HFF-Myc (cell line): ENCODE data around the gene KANK4.
A peak's percentile ranks its signal among the peaks of the same experiment; 100 is the strongest.

Source experiments
- DNase-seq: peaks from one replicate; pipeline ENCODE4 v3.0.0-alpha.2; 2011; ENCODE audit warnings: low read depth; ENCODE audit errors: extremely low read depth
- H3K4me3 ChIP-seq: replicated peaks from 2 replicates; pipeline ENCODE4 v1.5.1; 2011; ENCODE audit warnings: low read depth, mild to moderate bottlenecking, control low read depth, low read length
- TF ChIP-seq, protein P1 (sequence below): IDR thresholded peaks from 2 replicates; pipeline ENCODE4 v1.5.1; 2012; ENCODE audit warnings: mild to moderate bottlenecking, low read depth, low read length, control low read depth; ENCODE audit errors: missing control alignments

The KANK4 gene

GRCh38 chr1:62207187-62207586 is 112.0 kb downstream of the KANK4 start:
- TF ChIP-seq, protein P1, sequence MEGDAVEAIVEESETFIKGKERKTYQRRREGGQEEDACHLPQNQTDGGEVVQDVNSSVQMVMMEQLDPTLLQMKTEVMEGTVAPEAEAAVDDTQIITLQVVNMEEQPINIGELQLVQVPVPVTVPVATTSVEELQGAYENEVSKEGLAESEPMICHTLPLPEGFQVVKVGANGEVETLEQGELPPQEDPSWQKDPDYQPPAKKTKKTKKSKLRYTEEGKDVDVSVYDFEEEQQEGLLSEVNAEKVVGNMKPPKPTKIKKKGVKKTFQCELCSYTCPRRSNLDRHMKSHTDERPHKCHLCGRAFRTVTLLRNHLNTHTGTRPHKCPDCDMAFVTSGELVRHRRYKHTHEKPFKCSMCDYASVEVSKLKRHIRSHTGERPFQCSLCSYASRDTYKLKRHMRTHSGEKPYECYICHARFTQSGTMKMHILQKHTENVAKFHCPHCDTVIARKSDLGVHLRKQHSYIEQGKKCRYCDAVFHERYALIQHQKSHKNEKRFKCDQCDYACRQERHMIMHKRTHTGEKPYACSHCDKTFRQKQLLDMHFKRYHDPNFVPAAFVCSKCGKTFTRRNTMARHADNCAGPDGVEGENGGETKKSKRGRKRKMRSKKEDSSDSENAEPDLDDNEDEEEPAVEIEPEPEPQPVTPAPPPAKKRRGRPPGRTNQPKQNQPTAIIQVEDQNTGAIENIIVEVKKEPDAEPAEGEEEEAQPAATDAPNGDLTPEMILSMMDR = no peak
- no peak overlapping the region for H3K4me3 ChIP-seq
- DNase-seq = no peak

GRCh38 chr1:62198781-62199125 is 120.5 kb downstream of the KANK4 start:
- TF ChIP-seq, protein P1 = no peak
- no peak overlapping the region for H3K4me3 ChIP-seq
- no peak for DNase-seq

DNA sequence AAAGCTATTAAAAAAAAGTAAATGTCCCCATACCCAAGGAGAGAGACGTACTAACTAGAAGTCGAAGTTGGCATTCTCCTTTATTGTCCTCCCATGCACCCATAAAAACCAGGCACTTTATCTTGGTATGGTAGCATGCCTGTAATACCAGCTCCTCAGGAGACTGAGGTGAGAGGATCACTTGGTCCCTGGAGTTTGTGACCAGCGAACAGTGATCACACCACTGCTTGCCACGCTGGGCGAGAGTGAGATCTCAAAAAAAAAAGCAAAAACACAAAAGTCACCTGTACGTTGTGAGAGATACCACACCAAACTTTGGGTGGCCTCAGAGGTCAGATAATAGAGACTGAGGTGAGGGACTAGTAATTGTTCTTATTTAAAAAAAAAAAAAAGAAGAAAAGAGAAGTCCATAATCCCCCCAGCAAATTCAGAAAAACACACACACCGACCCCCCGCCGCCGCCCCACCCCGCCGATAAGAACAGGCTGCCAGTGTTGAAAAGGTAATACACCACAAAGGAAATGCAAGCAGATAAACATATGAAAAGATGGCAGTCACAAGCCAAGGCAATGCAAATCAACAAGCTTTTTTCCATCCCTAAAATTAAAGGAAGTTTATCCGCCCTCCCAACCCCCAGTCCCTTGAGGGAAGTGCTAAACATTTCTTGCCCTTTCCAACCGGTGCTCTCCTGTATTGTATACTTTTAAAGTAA is 121.0 kb downstream of the KANK4 start:
- no peak for DNase-seq
- no peak overlapping the region for H3K4me3 ChIP-seq
- TF ChIP-seq, protein P1 = no peak

DNA sequence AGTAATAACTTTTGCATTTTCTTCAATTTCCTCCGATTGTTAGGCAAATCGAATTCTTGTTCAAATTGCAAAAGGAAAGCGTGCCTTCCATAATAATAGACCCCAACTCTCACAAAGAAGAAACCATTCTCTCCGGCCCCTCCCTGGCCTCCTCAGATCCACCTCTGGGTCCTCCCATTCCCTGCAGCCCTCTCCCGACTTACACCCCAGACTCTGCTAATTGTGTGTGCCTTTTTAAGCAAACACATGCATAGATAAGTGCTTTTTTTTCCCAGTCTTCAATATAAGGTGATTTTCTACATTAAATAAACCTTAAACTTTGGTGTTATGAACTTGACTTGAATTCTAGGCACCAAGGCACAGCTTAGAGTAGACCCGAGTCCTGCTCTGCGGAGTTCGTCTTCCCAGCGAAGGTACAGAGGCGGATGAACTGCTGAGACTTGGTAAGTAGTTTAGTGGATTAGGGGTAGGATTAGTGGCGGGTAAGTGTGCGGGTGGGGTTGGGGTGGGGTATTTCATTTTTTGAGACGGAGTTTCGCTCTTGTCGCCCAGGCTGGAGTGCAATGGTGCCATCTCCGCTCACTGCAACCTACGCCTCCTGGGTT is 123.0 kb downstream of the KANK4 start:
- no peak for DNase-seq
- no peak overlapping the region for H3K4me3 ChIP-seq
- TF ChIP-seq, protein P1 = no peak

GRCh38 chr1:62194651-62195544 is 124.3 kb downstream of the KANK4 start, which contains the start of gene L1TD1:
TSS of gene L1TD1 (plus strand) at chr1:62194849. CDS start at chr1:62206629, 11,780 bp downstream.
- H3K4me3 ChIP-seq = 0 out of 2 replicates have a peak within 1 kb of the TSS, but pooled peaks have one; percentile 3
- TF ChIP-seq, protein P1 = no peak
- DNase-seq = no peak

GRCh38 chr1:62188111-62188510 is 131.1 kb downstream of the KANK4 start:
- H3K4me3 ChIP-seq = no peak overlapping the region
- TF ChIP-seq, protein P1 = no peak
- DNase-seq = no peak
